ENCODE data around the gene FGFR3. TPM values are rescaled to one million over a fixed set of nuclear protein-coding genes. Genes with fewer than 3 reads are reported as not detected.

FGFR3 gene
- total RNA-seq, 2 experiments from 2014 or later, result not detected

- H3K27ac Mint-ChIP-seq, result no peak overlapping the region
- H3K4me3 Mint-ChIP-seq, result no peak overlapping the region
- DNase-seq, result no peak
- no peaks in the 10 kb centered on the region for H3K36me3 Mint-ChIP-seq
- H3K9me3 Mint-ChIP-seq, result no peaks in the 10 kb centered on the region
- H3K4me1 Mint-ChIP-seq, result peaks cover 4% of the 10 kb centered on the region
- H3K27me3 Mint-ChIP-seq, result peaks cover 22% of the 10 kb centered on the region
Observed at GRCh38 chr4:1762264-1763010, 30.7 kb upstream of the FGFR3 start.

GRCh38 chr4:1763070-1763549 lies 30.0 kb upstream of the FGFR3 start:
- Mint-ChIP-seq H3K36me3 (no peaks in the 10 kb centered on the region), H3K4me3 (no peak overlapping the region), H3K27me3 (peaks cover 26% of the 10 kb centered on the region), H3K9me3 (no peaks in the 10 kb centered on the region), H3K27ac (no peak overlapping the region), H3K4me1 (peaks cover 4% of the 10 kb centered on the region)
- no peak for DNase-seq

- H3K4me3 Mint-ChIP-seq, result no peak overlapping the region
Observed at GRCh38 chr4:1763550-1764080, 29.5 kb upstream of the FGFR3 start.

GRCh38 chr4:1764670-1765069 lies 28.4 kb upstream of the FGFR3 start:
- DNase-seq, result no peak
- H3K4me3 Mint-ChIP-seq, result no peak overlapping the region
- H3K27ac Mint-ChIP-seq, result no peak overlapping the region
- no peaks in the 10 kb centered on the region for H3K36me3 Mint-ChIP-seq
- H3K27me3 Mint-ChIP-seq, result peaks cover 32% of the 10 kb centered on the region
- no peaks in the 10 kb centered on the region for H3K9me3 Mint-ChIP-seq
- peaks cover 4% of the 10 kb centered on the region for H3K4me1 Mint-ChIP-seq

More at GRCh38 chr4:1763550-1764080, 29.5 kb upstream of the FGFR3 start:
- Mint-ChIP-seq H3K27me3 (peaks cover 31% of the 10 kb centered on the region), H3K27ac (no peak overlapping the region), H3K4me1 (peaks cover 4% of the 10 kb centered on the region), H3K36me3 (no peaks in the 10 kb centered on the region), H3K9me3 (no peaks in the 10 kb centered on the region)
- no peak for DNase-seq

GRCh38 chr4:1765409-1766072 lies 27.6 kb upstream of the FGFR3 start:
- Mint-ChIP-seq H3K4me1 (no peaks in the 10 kb centered on the region), H3K4me3 (no peak overlapping the region), H3K27me3 (peaks cover 32% of the 10 kb centered on the region), H3K9me3 (no peaks in the 10 kb centered on the region), H3K27ac (no peak overlapping the region), H3K36me3 (no peaks in the 10 kb centered on the region)
- no peak for DNase-seq

- Mint-ChIP-seq H3K27ac (no peak overlapping the region), H3K4me1 (no peaks in the 10 kb centered on the region), H3K4me3 (no peak overlapping the region)
Observed at GRCh38 chr4:1766106-1767060, 26.7 kb upstream of the FGFR3 start.

GRCh38 chr4:1767061-1767769 lies 25.9 kb upstream of the FGFR3 start:
- H3K4me3 Mint-ChIP-seq, result no peak overlapping the region
- no peaks in the 10 kb centered on the region for H3K9me3 Mint-ChIP-seq
- H3K27ac Mint-ChIP-seq, result no peak overlapping the region
- H3K4me1 Mint-ChIP-seq, result peaks cover 2% of the 10 kb centered on the region
- peaks cover 30% of the 10 kb centered on the region for H3K27me3 Mint-ChIP-seq
- DNase-seq, result no peak
- no peaks in the 10 kb centered on the region for H3K36me3 Mint-ChIP-seq

More at GRCh38 chr4:1766106-1767060, 26.7 kb upstream of the FGFR3 start:
- no peaks in the 10 kb centered on the region for H3K36me3 Mint-ChIP-seq
- no peak for DNase-seq
- no peaks in the 10 kb centered on the region for H3K9me3 Mint-ChIP-seq
- peaks cover 32% of the 10 kb centered on the region for H3K27me3 Mint-ChIP-seq

GRCh38 chr4:1767770-1768366 lies 25.2 kb upstream of the FGFR3 start:
- no peak for DNase-seq
- no peak overlapping the region for H3K27ac Mint-ChIP-seq
- H3K4me1 Mint-ChIP-seq, result peaks cover 2% of the 10 kb centered on the region
- no peaks in the 10 kb centered on the region for H3K36me3 Mint-ChIP-seq
- no peaks in the 10 kb centered on the region for H3K9me3 Mint-ChIP-seq
- peak overlapping the region; percentile 25 for H3K4me3 Mint-ChIP-seq
- peaks cover 27% of the 10 kb centered on the region for H3K27me3 Mint-ChIP-seq

GRCh38 chr4:1768367-1769034 lies 24.6 kb upstream of the FGFR3 start:
- H3K9me3 Mint-ChIP-seq, result no peaks in the 10 kb centered on the region
- peaks cover 2% of the 10 kb centered on the region for H3K4me1 Mint-ChIP-seq
- peak overlapping the region; percentile 26 for H3K4me3 Mint-ChIP-seq
- peaks cover 27% of the 10 kb centered on the region for H3K27me3 Mint-ChIP-seq
- H3K27ac Mint-ChIP-seq, result no peak overlapping the region
- DNase-seq, result no peak
- no peaks in the 10 kb centered on the region for H3K36me3 Mint-ChIP-seq

- H3K36me3 Mint-ChIP-seq, result no peaks in the 10 kb centered on the region
- H3K27ac Mint-ChIP-seq, result no peak overlapping the region
- peaks cover 2% of the 10 kb centered on the region for H3K4me1 Mint-ChIP-seq
- no peak overlapping the region for H3K4me3 Mint-ChIP-seq
- peaks cover 20% of the 10 kb centered on the region for H3K27me3 Mint-ChIP-seq
- no peaks in the 10 kb centered on the region for H3K9me3 Mint-ChIP-seq
- no peak for DNase-seq
Observed at GRCh38 chr4:1769692-1770091, 23.4 kb upstream of the FGFR3 start.

- Mint-ChIP-seq H3K4me1 (peaks cover 2% of the 10 kb centered on the region), H3K27ac (no peak overlapping the region), H3K9me3 (no peaks in the 10 kb centered on the region), H3K36me3 (no peaks in the 10 kb centered on the region), H3K4me3 (no peak overlapping the region), H3K27me3 (peaks cover 15% of the 10 kb centered on the region)
- DNase-seq, result no peak
Observed at GRCh38 chr4:1770245-1770644, 22.8 kb upstream of the FGFR3 start.

- Mint-ChIP-seq H3K9me3 (no peaks in the 10 kb centered on the region), H3K27me3 (peaks cover 10% of the 10 kb centered on the region), H3K36me3 (no peaks in the 10 kb centered on the region), H3K4me3 (no peak overlapping the region), H3K4me1 (peaks cover 2% of the 10 kb centered on the region), H3K27ac (no peak overlapping the region)
- DNase-seq, result no peak
Observed at GRCh38 chr4:1770791-1771231, 22.3 kb upstream of the FGFR3 start.

GRCh38 chr4:1771555-1772305 lies 21.4 kb upstream of the FGFR3 start:
- Mint-ChIP-seq H3K9me3 (no peaks in the 10 kb centered on the region), H3K4me1 (peaks cover 2% of the 10 kb centered on the region), H3K4me3 (no peak overlapping the region), H3K27ac (no peak overlapping the region), H3K36me3 (no peaks in the 10 kb centered on the region), H3K27me3 (peaks cover 10% of the 10 kb centered on the region)
- peak; percentile 38 for DNase-seq
